ENCODE measurements around the gene PCDHGA5.
"Not testable (repeated sequence)": the region's sequence is repeated elsewhere in the genome, so short reads cannot be mapped to it uniquely, and the experiment has no call there.

The PCDHGA5 gene

DNA sequence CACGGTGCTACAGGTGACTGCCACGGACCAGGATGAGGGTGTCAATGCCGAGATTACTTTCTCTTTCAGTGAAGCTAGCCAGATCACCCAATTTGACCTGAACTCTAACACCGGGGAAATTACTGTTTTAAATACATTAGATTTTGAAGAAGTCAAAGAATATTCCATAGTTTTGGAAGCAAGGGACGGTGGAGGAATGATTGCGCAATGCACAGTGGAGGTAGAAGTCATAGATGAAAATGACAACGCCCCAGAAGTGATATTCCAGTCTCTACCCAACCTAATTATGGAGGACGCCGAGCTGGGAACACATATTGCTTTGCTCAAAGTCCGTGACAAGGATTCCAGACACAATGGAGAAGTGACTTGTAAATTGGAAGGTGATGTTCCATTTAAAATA is 24.7 kb downstream of the PCDHGA5 start:
- Histone ChIP-seq H3K4me3 (replicated peaks; ENCODE audit: insufficient read depth, low read length) (no peak overlapping the region), H3K27me3 (ENCODE audit: insufficient read depth, poor library complexity, severe bottlenecking) (no peaks in the 10 kb centered on the region)
- DNase-seq (ENCODE audit: low read depth in 1 of 2, low spot score in 1 of 2) = no peak

GRCh38 chr5:141389153-141390042 is 25.4 kb downstream of the PCDHGA5 start:
- TF ChIP-seq POLR2AphosphoS5 (IDR thresholded peaks at IDR 0.05; ENCODE audit: low read depth) = no peak
- no peak for TF ChIP-seq CTCF (IDR thresholded peaks at IDR 0.05; ENCODE audit: insufficient read depth, low read length)
- TF ChIP-seq, protein P1, sequence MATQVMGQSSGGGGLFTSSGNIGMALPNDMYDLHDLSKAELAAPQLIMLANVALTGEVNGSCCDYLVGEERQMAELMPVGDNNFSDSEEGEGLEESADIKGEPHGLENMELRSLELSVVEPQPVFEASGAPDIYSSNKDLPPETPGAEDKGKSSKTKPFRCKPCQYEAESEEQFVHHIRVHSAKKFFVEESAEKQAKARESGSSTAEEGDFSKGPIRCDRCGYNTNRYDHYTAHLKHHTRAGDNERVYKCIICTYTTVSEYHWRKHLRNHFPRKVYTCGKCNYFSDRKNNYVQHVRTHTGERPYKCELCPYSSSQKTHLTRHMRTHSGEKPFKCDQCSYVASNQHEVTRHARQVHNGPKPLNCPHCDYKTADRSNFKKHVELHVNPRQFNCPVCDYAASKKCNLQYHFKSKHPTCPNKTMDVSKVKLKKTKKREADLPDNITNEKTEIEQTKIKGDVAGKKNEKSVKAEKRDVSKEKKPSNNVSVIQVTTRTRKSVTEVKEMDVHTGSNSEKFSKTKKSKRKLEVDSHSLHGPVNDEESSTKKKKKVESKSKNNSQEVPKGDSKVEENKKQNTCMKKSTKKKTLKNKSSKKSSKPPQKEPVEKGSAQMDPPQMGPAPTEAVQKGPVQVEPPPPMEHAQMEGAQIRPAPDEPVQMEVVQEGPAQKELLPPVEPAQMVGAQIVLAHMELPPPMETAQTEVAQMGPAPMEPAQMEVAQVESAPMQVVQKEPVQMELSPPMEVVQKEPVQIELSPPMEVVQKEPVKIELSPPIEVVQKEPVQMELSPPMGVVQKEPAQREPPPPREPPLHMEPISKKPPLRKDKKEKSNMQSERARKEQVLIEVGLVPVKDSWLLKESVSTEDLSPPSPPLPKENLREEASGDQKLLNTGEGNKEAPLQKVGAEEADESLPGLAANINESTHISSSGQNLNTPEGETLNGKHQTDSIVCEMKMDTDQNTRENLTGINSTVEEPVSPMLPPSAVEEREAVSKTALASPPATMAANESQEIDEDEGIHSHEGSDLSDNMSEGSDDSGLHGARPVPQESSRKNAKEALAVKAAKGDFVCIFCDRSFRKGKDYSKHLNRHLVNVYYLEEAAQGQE (IDR thresholded peaks at IDR 0.05; ENCODE audit: insufficient replicate concordance, low read depth) = no peak
- TF ChIP-seq GABPA (IDR thresholded peaks at IDR 0.05; ENCODE audit: low read depth) = no peak
- TF ChIP-seq SPI1 (IDR thresholded peaks at IDR 0.05; ENCODE audit: borderline replicate concordance, low read depth) = no peak
- no peak overlapping the region for H3K27ac ChIP-seq (replicated peaks)
- no peak for DNase-seq (ENCODE audit: low read depth in 1 of 2, low spot score in 1 of 2)
- no peaks in the 10 kb centered on the region for H3K27me3 ChIP-seq (ENCODE audit: insufficient read depth, poor library complexity, severe bottlenecking)
- no peak overlapping the region for H3K4me3 ChIP-seq (replicated peaks; ENCODE audit: insufficient read depth, low read length)

More for the DNA sequence above, 24.7 kb downstream of the PCDHGA5 start:
- TF ChIP-seq GABPA (IDR thresholded peaks at IDR 0.05; ENCODE audit: low read depth) = no peak
- TF ChIP-seq POLR2AphosphoS5 (IDR thresholded peaks at IDR 0.05; ENCODE audit: low read depth) = no peak
- TF ChIP-seq, protein P1 (IDR thresholded peaks at IDR 0.05; ENCODE audit: insufficient replicate concordance, low read depth) = no peak
- H3K27ac ChIP-seq (replicated peaks) = no peak overlapping the region

DNA sequence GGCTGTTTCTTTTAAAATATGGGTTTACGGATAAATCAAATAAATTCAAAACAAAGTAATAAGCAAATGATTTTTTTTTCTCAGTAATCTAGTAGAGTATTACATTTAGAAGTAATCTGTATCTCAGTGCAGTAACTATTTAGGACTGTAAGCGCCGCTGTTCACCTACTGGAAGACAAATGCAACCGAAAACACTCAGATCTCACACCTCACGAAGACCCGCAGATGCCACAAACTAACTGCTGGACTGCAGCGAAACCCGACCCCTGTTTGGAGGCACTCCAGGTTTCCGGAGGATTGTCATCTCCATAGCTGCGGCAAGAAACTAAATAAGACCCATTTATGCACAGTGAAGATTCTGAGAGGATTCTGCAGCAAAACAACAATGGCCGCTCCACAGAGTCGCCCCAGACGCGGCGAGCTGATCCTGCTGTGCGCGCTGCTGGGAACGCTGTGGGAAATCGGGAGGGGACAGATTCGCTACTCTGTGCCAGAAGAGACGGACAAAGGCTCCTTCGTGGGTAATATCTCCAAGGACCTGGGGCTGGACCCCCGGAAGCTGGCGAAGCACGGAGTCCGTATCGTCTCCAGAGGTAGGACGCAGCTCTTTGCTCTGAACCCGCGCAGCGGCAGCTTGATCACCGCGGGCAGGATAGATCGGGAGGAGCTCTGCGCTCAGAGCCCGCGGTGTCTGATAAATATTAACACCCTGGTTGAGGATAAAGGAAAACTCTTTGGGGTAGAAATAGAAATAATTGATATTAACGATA is 28.7 kb downstream of the PCDHGA5 start, which contains the start of gene PCDHGA8:
TSS of gene PCDHGA8 (plus strand) at position 205 of the 770 bp plus-strand sequence. CDS start at position 386, 181 bp downstream.
- H3K4me3 ChIP-seq (replicated peaks; ENCODE audit: insufficient read depth, low read length) = no peak within 1 kb of the TSS
- no peak for DNase-seq (ENCODE audit: low read depth in 1 of 2, low spot score in 1 of 2)
- TF ChIP-seq GABPA (IDR thresholded peaks at IDR 0.05; ENCODE audit: low read depth) (no peak), SPI1 (IDR thresholded peaks at IDR 0.05; ENCODE audit: borderline replicate concordance, low read depth) (no peak), POLR2AphosphoS5 (IDR thresholded peaks at IDR 0.05; ENCODE audit: low read depth) (no peak)
- no peaks in the 10 kb centered on the region for H3K27me3 ChIP-seq (ENCODE audit: insufficient read depth, poor library complexity, severe bottlenecking)
- no peak within 1 kb of the TSS for H3K27ac ChIP-seq (replicated peaks)

GRCh38 chr5:141393267-141393666 is 29.3 kb downstream of the PCDHGA5 start:
- Histone ChIP-seq H3K4me3 (replicated peaks; ENCODE audit: insufficient read depth, low read length) (no peak overlapping the region), H3K27ac (replicated peaks) (no peak overlapping the region), H3K27me3 (ENCODE audit: insufficient read depth, poor library complexity, severe bottlenecking) (no peaks in the 10 kb centered on the region)
- TF ChIP-seq POLR2AphosphoS5 (IDR thresholded peaks at IDR 0.05; ENCODE audit: low read depth) = no peak
- no peak for TF ChIP-seq CTCF (IDR thresholded peaks at IDR 0.05; ENCODE audit: insufficient read depth, low read length)
- no peak for TF ChIP-seq SPI1 (IDR thresholded peaks at IDR 0.05; ENCODE audit: borderline replicate concordance, low read depth)
- TF ChIP-seq, protein P1 (IDR thresholded peaks at IDR 0.05; ENCODE audit: insufficient replicate concordance, low read depth) = no peak
- no peak for TF ChIP-seq GABPA (IDR thresholded peaks at IDR 0.05; ENCODE audit: low read depth)
- no peak for DNase-seq (ENCODE audit: low read depth in 1 of 2, low spot score in 1 of 2)

GRCh38 chr5:141394401-141395187 is 30.6 kb downstream of the PCDHGA5 start:
- not testable (repeated sequence) for H3K4me3 ChIP-seq (replicated peaks; ENCODE audit: insufficient read depth, low read length); H3K27me3 ChIP-seq (ENCODE audit: insufficient read depth, poor library complexity, severe bottlenecking); DNase-seq (ENCODE audit: low read depth in 1 of 2, low spot score in 1 of 2); H3K27ac ChIP-seq (replicated peaks)
